Measurements from ENCODE around the gene CACNA1H.

GRCh38 chr16:1145383-1146100, 7.4 kb upstream of the CACNA1H start:
- TF ChIP-seq CTCF (IDR thresholded peaks at IDR 0.05; ENCODE audit: extremely low read depth in 1 of 2, insufficient read depth in 1 of 2, low read depth in 1 of 2, low read length in 2 of 2), result no peak
- no peak for TF ChIP-seq POLR2A (IDR thresholded peaks at IDR 0.05; ENCODE audit: low read depth, low read length)
- TF ChIP-seq EZH2 (IDR thresholded peaks at IDR 0.05; ENCODE audit: borderline replicate concordance, low read depth, low read length, severe bottlenecking), result no peak
- no peak for TF ChIP-seq GATA2 (IDR thresholded peaks at IDR 0.05; ENCODE audit: insufficient read depth, insufficient read length, low read depth, low read length)
- TF ChIP-seq MAX (IDR thresholded peaks at IDR 0.05; ENCODE audit: insufficient read depth, insufficient read length), result no peak
- no peak for TF ChIP-seq POLR2AphosphoS5 (IDR thresholded peaks at IDR 0.05; ENCODE audit: insufficient read depth, low read depth, low read length)
- no peak for TF ChIP-seq JUN (IDR thresholded peaks at IDR 0.05; ENCODE audit: borderline replicate concordance, insufficient read depth, insufficient read length, low read depth)
- TF ChIP-seq MYC (IDR thresholded peaks at IDR 0.05; ENCODE audit: low read depth, low read length), result no peak

All from endothelial cell of umbilical vein (primary cell).